Measurements from ENCODE around the gene STAT5A. TPM values are rescaled to one million over a fixed set of nuclear protein-coding genes. Genes with fewer than 3 reads are reported as not detected.

Gene STAT5A
- total RNA-seq, 1 experiment from 2014 or later = 6.4 TPM

GRCh38 chr17:42313389-42313772, 25.1 kb downstream of the STAT5A start:
- H3K4me2 ChIP-seq (ENCODE audit: insufficient read depth, insufficient read length, low read length) = no peak overlapping the region

More at GRCh38 chr17:42313389-42313772, 25.1 kb downstream of the STAT5A start:
- Mint-ChIP-seq H3K4me1 (peaks cover 38% of the 10 kb centered on the region in 2 experiments), H3K27me3 (ENCODE audit: low read depth) (peaks cover 7% of the 10 kb centered on the region), H3K27ac (peak overlapping the region in 1 of 3 experiments; percentile 77; a peak in 1 of 7 replicates), H3K9me3 (no peaks in the 10 kb centered on the region), H3K36me3 (ENCODE audit: insufficient read depth in 1 of 3, low read depth in 3 of 3) (peaks cover 21 to 47% (median 29%) of the 10 kb centered on the region in 3 experiments), H3K4me3 (no peak overlapping the region)
- Histone ChIP-seq H3K23me2 (ENCODE audit: insufficient read length, low read depth, low read length, poor library complexity, severe bottlenecking) (no peaks in the 10 kb centered on the region), H3K23ac (ENCODE audit: insufficient read length, low read depth, low read length) (no peak overlapping the region), H2AK5ac (ENCODE audit: insufficient read length, low read length) (no peak overlapping the region), H3K79me2 (ENCODE audit: insufficient read depth, low read length) (no peaks in the 10 kb centered on the region), H3K27me3 (ENCODE audit: insufficient read depth, low read length) (no peaks in the 10 kb centered on the region), H3K9ac (ENCODE audit: extremely low read depth, insufficient read length, low read length) (no peak overlapping the region), H4K8ac (replicated peaks; ENCODE audit: insufficient read length, low read depth, low read length) (no peak overlapping the region), H4K20me1 (ENCODE audit: control insufficient read depth, insufficient read depth, insufficient read length) (no peaks in the 10 kb centered on the region), H3K27ac (ENCODE audit: insufficient read length, low read depth, low read length) (no peak overlapping the region), H3K14ac (ENCODE audit: insufficient read depth, low read length) (no peak overlapping the region), H3K9me3 (ENCODE audit: control insufficient read depth, low read depth, low read length) (no peaks in the 10 kb centered on the region), H3K4me1 (ENCODE audit: insufficient read depth, low read length) (peaks cover 2% of the 10 kb centered on the region; the same call in 1 of the 2 replicates), H3K56ac (ENCODE audit: insufficient read length, low read depth, low read length) (no peak overlapping the region), H2BK120ac (ENCODE audit: low read depth, low read length, poor library complexity, severe bottlenecking) (no peak overlapping the region), H2BK15ac (ENCODE audit: low read depth, low read length) (no peak overlapping the region), H2BK5ac (ENCODE audit: insufficient read length, low read length) (no peak overlapping the region), H2BK12ac (ENCODE audit: insufficient read length, low read depth, low read length) (no peak overlapping the region), H3T11ph (ENCODE audit: low read length) (no peak overlapping the region), H3K79me1 (ENCODE audit: insufficient read depth, low read depth, low read length, poor library complexity, severe bottlenecking) (no peaks in the 10 kb centered on the region), H4K91ac (ENCODE audit: insufficient read length, low read depth, low read length) (no peak overlapping the region), H2BK20ac (ENCODE audit: low read depth, low read length, poor library complexity, severe bottlenecking) (no peak overlapping the region), H3K4ac (ENCODE audit: low read depth, low read length) (no peak overlapping the region), H2AFZ (ENCODE audit: low read length) (no peak overlapping the region), H3K18ac (ENCODE audit: insufficient read length, low read depth, low read length) (no peak overlapping the region), H4K5ac (ENCODE audit: insufficient read length, low read depth, low read length) (no peak overlapping the region)
- no peak for DNase-seq
- TF ChIP-seq, protein P1, sequence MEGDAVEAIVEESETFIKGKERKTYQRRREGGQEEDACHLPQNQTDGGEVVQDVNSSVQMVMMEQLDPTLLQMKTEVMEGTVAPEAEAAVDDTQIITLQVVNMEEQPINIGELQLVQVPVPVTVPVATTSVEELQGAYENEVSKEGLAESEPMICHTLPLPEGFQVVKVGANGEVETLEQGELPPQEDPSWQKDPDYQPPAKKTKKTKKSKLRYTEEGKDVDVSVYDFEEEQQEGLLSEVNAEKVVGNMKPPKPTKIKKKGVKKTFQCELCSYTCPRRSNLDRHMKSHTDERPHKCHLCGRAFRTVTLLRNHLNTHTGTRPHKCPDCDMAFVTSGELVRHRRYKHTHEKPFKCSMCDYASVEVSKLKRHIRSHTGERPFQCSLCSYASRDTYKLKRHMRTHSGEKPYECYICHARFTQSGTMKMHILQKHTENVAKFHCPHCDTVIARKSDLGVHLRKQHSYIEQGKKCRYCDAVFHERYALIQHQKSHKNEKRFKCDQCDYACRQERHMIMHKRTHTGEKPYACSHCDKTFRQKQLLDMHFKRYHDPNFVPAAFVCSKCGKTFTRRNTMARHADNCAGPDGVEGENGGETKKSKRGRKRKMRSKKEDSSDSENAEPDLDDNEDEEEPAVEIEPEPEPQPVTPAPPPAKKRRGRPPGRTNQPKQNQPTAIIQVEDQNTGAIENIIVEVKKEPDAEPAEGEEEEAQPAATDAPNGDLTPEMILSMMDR (conservative IDR thresholded peaks at IDR 0.05) = no peak
- WGBS (ENCODE audit: extremely low coverage, insufficient read length, low lambda C conversion rate) = no CpG with 5 or more reads among the region's 4 CpGs
